Fibroblast of skin of scalp (primary cell): Measurements from ENCODE around the gene SPRED1.

Experiments
- DNase-seq: peaks from one replicate; pipeline ENCODE4 v3.0.0-alpha.2; 2013

The SPRED1 gene

DNA sequence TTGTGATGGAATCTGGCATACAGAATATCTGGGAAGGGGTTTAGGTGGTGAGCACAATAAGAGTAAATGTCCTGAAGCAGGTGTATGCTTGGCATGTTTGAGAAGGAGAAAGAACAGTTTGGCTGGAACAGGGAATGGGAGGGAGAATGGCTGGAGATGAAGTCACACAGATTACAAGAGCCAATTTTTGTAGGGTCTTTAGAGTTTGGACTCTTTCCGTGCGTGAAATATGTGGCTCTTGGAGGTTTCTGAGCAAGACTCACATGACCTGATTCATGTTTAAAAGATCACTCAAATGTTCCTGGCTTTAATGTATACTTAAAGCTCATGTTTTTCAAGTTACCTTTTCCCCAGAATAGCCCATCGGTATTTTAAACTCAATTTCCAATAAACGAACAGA is 32.8 kb downstream of the SPRED1 start:
- no peak for DNase-seq

DNA sequence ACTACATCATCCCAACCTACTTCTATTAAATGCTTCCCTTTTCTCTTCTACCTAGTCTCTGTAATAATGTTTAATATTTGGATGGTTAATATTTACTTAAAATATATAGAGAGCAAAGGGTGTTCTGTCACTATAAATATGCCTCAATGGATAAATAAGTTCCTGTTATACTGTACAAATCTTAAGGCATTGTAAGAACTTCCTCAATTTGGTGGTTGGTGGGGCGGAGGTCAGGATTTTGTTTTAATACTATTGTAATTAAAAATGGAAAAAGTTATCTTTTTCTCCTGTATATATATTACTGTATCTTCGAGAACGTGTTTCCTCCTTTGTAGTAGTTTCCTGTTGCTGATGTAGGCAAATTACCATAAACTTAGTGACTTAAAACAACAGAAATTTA is 41.5 kb downstream of the SPRED1 start:
- DNase-seq: no peak

DNA sequence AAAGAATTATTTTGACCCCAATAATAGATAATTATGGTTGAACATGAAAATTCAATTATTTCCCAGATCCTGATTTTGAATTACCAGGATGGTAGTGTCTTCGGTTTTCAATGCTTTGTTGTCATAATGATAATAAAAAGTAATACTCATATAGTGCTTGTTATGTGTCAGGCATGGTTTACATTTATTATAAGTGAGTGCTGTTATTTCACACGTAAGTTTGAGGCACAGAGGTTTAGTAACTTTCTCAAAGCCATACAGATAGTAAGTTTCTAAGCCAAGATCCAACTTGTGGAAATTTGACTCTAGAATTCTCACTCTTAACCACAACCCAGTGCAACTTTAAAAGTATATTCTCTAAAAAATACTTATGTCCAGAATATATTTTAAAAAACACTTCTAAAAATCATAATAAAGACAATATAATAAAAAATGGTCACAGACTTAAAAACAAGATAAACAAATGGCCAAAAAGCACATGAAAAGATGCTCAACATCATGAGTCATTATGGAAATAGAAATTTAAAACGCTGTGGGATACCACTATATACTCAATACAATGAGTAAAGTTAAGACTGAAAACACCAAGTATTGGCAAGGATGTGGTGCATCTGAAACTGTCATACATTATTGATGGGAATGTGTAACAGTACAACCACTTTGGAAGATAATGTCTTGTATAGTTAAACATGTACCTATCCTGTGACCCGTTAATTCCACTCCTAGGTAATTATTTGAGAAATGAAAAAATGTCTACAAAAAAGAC is 45.2 kb downstream of the SPRED1 start:
- peak; percentile 34 for DNase-seq

DNA sequence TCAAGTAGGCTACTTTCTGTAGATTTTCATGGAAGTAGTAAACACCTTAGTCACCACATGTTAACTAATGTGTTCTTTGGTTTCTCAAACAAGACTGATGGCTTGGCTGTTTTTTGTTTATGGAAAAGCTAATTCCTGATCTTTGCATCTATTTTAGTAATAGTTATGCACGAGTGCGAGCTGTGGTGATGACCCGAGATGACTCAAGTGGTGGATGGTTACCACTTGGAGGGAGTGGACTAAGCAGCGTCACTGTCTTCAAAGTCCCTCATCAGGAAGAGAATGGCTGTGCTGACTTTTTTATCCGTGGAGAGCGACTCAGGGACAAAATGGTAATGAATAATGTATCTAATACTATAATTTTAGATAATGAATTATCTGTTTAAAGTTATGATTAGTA is 46.6 kb downstream of the SPRED1 start:
- peak; percentile 33 for DNase-seq

DNA sequence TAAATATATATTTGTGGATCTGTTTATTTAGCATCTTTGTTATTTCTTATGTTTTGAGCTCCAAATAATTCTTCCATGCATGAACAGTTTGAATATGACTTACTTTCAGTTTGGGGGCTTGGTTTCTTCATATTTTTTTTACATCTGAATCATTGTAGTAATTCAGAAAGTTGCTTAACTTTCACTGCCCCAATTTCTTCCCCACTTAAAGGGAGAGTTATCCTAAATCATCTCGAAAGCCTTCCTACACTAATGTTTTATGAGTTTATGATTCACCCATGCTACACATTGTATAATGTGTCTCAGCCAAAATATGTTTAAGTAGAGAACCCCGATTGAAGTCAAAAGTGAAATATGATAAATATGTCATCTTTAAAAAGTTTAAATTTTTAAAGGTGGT is 47.8 kb downstream of the SPRED1 start:
- DNase-seq: peak; percentile 47

DNA sequence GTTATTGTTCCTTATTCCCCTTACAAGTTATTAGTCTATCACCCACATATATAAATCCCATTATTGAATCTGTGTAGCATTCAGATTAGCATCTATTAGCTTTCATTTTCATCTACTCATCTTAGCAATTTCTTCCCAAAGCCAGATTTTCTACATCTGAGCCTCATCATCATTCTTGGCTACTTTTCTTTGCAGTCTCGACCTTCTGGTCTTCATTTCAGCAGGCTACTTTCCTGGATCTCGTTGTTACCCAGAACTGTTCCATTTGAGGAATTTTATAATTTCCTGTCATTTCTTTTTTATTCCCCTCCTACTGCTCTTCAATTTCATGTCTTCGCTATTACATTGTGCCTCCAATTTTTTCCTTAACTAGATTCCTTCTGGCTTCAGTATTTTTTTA is 51.8 kb downstream of the SPRED1 start:
- no peak for DNase-seq

DNA sequence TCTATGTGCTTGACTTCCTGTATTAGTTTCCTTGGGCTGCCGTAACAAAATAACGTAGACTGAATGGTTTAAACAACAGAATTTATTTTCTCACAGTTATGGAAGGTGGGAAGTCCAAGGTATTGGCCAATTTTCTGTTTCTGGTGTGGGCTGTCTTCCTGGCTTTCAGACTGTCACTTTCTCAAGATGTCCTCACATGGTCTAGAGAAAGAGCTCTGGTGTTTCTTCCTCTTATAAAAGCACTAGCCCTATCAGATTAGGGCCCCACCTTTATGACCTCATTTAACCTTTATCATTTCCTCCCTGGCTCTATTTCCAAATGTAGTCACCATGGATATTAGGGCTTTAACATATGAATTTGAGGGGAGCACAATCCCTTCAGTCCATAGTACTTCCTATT is 54.6 kb downstream of the SPRED1 start:
- no peak for DNase-seq

DNA sequence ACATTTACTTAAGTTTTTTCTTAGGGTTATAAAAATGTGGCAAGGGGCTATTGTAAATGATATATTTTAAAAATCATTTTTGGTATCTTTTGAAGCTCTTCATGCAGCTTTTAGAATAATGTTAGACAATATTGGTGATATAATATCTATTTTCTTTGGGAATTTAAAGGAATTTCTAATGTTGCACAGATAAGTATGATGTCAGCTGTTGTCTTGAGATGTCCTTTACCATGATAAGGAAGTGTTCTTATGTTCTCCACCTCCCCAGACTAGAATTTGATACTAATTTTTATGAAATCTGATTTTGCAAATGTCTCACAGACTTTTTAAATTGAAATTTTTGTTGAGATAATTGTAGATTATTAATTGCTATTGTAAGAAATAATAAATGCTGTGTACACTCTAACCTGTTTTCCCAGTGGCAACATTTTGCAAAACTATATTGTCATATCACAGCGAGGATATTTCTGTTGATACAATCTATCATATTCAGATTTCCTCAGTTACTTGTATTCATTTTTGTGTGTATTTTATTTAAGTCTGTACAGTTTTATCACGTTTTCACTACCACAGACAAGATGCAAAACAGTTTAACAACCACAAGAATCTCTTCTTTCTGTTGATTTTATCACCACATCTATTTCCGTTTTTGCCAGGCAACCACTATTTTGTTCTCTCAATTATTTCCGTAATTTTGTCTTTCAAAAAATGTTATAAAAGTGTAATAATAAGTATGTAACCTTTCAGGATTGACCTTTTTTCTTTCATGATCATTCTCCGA is 55.4 kb downstream of the SPRED1 start:
- no peak for DNase-seq

DNA sequence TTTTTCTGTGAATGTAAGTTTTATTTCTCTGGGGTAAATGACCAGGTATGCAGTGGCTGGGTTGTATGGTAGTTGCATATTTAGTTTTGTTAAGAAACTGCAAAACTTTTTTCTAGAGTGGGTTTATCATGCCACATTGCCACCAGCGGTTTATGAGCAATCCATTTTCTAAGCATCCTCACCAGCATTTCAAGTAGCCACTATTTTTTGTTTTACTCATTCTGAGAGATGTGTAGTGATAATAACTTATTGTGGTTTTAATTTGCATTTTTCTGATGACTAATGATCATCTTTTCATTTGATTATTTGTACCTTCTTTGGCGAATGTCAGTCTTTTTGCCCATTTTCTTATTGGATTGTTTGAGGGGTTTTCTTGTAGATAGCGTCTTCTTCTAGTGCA is 56.2 kb downstream of the SPRED1 start:
- DNase-seq: no peak

DNA sequence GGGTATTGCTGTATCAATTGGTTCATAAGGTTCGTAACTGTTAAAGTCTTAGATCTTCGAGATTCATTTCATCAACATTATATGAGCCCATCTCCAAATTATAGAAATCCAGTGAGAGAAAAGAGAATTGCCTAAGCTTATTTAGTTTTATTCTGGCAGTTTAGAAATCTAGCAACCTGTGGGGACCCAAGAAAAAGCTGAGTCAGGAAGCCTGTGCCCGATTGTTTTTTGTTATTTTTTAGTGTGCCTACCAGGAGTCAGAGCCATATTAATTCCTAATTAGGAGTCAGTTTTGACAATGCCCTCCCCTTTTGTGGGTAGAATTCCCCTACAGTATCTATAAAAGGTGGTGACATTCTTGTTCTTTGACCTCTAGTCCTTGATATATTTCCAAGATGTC is 59.6 kb downstream of the SPRED1 start:
- no peak for DNase-seq

DNA sequence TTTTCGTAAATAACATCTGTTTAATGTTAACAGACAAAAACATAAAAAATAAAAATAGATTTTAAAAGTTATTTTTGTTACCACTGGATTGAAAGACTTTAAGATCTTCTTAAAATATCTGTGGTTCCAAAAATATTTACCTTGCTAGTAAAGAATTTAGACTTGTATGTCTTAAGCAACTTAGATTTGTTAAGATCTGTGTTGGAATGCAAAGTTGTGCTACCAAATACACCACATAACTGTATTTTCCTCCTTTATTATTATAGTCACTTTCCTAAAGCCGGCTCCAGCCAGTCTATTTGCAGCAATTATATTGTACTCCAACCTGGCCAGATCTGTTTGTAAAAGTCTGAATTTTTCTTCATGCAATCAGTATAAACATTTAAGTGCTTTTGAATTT is 63.7 kb downstream of the SPRED1 start:
- peak; percentile 17 for DNase-seq

DNA sequence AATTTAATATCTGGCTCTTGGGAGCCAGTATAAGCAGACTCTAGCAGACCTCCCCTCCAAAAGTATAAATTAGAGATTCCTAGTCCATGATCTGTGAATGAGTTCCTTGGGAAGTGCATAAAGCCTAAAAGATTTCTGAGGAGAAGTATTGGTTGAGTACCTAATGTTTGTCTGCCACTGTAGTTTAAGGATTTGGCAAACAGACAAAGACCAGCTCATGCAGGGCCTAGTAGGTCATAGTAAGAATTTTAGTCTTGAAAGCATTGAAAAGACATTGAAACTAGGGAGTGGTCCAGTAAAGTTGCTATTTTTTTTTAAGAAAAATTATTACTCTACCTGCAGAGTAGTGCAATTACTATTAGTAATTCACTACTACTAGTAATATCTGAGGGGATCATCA is 67.5 kb downstream of the SPRED1 start:
- no peak for DNase-seq

DNA sequence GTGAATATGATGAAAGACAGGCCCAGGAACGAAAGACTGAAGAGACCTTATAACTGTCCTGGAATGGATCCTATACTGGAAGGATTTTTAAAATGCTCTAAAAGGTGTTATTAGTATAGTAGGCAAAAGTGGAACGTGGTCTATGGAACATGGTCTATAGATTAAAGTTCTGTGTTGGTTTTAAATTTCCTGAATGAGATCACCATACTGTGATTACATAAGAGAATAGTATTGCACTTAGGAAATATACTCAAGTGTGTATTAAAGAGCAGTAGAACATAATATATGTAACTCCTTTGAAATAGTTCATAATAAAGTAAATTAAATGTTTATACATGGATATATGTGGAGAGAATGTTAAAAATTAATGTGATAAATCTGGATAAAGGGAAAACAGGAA is 68.2 kb downstream of the SPRED1 start:
- no peak for DNase-seq

DNA sequence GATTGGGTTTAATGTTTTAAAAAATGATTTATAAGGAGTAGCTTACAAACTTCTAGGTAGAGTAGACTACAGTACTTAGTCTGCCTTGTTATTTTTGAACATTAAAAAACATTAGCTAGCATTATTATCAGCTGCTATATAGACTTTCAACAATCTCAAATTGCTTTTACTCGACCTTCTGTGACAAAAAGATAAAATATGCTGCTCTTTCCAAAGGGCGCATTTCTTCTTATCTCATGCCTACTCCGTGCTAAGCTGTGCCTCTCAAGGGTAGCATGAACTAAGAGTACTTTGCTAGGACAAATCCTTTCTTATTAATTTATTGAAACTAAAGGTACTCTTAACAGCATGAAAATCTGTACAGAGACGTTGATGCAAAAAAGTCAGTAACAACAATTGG is 71.3 kb downstream of the SPRED1 start:
- no peak for DNase-seq

DNA sequence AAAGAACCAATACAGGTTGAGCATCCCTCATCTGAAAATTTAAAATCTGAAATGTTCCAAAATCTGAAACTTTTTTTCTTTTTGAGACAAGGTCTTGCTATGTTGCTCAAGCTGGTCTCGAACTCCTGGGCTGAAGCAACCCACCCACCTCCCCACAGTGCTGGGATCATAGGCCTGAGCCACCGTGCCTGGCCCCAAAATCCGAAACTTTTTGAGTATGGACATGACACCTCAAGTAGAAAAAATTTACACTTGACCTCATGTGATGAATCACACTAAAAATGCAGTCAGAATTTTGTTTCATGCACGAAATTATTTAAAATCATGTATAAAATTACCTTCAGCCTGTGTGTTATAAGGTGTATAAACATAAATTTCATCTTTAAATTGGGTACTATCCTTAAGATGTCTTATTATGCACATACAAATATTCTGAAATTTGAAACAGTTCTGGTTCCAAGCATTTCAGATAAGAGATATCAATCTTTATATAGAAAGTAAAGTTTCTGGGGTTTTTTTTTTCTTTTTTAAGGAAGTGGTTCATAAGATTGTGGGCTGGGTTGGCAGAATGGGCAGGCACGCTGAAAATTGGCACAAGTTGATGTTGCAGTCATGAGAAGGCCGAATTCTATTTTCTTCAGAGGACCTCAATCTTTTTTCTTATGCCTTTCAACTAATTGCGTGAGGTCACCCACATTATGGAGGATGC is 72.5 kb downstream of the SPRED1 start:
- DNase-seq: no peak

DNA sequence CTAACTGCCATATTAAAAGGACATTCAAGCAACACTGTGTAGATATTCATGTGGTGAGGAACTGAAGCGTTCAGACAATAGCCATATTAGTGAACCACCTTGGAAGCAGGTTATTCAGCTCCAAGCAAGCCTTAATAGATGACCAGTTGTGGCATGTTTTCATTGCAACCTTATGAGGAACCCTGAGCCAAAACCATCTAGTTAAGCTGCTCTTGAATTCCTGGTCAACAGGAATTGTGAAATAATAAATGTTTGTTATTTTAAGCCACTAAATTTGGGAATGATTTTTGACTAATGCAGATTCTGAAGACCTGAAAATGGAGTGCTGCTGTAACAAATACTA is 73.0 kb downstream of the SPRED1 start:
- no peak for DNase-seq

DNA sequence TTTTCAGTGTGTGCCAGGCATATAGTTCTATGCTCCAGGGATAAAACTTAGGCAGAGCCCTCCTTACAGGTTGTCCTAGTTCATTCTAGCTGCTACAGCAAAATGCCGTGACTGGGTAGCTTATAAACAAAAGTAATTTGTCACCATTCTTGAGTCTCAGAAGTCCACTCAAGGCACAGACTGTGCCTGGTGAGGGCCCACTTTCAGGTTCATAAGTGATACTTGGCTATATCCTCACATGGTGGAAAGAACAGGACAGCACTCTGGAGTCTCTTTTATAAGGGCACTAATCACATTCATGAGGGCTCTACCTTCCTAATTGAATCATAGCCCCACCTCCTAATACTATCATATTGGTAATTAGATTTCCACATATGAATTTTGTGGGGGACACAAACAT is 80.1 kb downstream of the SPRED1 start:
- DNase-seq: no peak

DNA sequence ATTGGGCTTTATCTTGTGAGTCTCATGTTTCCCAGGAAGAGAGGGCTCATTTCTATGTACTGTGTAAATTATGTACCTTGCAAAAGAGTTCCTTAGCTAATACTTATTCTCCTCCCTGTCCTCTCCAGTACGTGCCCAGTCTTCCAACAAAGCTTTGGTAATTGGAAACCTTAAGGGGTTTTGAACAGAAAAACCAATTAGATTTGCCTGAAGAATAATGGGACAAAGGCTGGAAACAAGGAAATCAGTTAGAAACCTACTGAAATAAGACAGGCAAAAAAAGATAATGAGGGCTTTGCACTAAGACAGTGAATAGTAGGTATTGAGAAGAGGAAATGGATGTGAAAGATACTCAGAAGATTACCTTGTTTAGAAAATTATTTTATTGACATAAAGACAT is 82.5 kb downstream of the SPRED1 start:
- no peak for DNase-seq

DNA sequence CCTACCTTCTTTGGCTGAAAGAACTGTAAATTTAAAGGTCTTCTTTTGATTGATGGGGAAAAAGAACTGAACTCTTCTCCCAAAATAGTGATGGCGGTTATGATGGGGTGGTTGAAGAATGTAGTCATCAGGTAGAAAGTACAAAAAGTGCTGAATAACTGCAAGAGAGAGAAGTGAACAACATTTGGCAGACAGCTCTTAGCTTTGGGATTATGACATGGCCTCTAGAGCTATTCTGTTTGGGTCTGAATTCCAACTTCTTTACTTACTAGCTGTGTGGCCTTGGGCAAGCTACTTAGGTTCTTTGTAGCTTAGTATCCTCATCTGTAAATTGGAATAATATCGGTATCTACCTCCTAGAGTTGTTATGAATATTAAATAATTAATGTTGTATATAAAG is 91.7 kb downstream of the SPRED1 start:
- DNase-seq: no peak

DNA sequence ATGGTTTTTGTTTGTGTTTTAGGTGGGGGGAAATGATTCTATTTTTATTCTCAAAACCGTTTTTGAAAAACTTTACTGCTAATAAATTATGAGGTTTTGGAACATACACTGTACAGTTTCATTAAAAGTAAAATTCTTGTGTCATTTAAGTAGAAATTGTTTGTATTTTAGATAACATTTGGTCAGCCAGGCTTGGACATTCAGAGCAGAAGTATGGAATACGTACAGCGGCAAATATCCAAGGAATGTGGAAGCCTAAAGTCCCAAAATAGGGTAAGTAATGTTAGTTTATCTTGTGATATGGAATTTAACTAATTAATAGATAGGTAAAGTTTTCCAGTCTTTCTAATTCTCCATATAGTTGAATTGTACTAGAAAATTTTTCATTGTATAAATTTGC is 96.6 kb downstream of the SPRED1 start:
- peak; percentile 38 for DNase-seq

DNA sequence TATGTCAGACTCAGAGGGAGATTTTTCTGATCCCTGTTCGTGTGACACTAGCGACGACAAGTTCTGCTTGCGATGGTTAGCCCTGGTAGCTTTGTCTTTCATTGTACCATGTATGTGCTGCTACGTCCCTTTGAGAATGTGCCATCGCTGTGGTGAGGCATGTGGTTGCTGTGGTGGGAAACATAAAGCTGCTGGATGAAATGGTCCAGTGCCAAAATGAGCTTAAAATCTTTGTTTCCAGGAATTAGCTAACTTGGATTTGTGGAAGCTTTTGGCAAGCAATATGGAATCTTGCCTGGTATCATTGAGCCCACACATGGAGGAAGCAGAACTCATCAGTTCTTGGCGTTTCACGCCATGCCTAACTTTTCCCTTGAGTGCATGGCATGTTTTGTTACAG is 98.8 kb downstream of the SPRED1 start:
- DNase-seq: peak; percentile 25

DNA sequence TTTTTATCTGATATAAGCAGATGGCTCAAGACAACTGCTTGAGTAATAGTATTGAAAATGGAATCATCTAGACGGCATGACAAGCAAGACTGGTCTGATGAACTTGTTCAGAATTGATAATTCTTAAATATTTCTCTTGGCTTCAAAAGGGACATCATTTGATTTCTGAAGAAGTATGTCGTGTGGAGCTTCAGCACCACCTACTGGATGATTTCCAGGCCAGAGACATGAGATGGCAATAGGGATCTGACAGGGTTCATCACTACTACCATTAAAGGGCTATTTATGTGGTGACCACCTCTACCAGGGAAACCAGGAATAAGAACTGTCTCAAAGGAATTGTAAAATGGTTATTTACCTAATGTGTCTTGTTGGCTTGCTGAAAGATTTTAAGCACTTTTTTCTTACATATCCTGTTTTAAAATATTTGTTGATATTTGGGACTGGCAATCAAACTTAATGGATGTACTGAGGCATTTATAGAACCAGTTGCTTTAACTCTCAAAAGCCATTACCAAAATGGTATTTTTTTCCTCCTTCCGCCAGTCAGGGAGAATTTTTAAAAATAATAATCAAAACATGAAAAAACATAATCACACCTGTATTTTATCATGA is 101.8 kb downstream of the SPRED1 start:
- DNase-seq: peak; percentile 80

DNA sequence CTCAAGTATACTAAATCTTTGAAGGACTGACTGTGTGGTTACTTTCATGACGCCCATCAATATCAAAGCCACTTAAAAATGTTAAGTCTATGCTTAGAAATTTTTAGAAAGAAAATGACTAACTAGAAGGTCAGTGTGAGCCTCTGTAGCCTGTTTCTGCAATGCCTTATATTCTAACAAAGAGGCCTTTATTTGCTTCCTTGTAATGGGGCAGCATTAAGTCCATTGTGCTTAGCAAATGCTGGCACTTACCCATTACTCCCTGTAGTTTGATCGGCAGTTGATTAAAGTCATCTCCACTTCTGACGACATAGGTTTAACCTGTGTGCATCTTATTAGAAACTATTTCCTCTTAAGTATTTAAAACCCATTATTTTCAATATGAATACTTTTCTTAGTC is 109.7 kb downstream of the SPRED1 start:
- no peak for DNase-seq
